NB4 (cell line): Measurements from ENCODE around the gene MCTP2.

Experiments used
- DNase-seq: peaks from one replicate; pipeline ENCODE4 v3.0.0; 2010; ENCODE audit warnings: low read depth
- H3K4me3 ChIP-seq: one replicate; pipeline ENCODE4 v1.5.1; 2011; ENCODE audit warnings: mild to moderate bottlenecking, low read depth, low read length, moderate library complexity
- CTCF ChIP-seq: IDR thresholded peaks from one replicate; pipeline ENCODE4 v1.5.1; 2012; ENCODE audit warnings: low read depth, low read length
- MAX ChIP-seq: IDR thresholded peaks from 2 replicates; pipeline ENCODE4 v1.6.1; 2011; ENCODE audit warnings: low read depth, low read length
- MYC ChIP-seq: IDR thresholded peaks from 2 replicates; pipeline ENCODE4 v1.6.1; 2011; ENCODE audit warnings: low read depth, low read length
- POLR2A ChIP-seq: IDR thresholded peaks from 2 replicates; pipeline ENCODE4 v1.6.1; 2011; ENCODE audit warnings: mild to moderate bottlenecking; ENCODE audit not compliant: insufficient read length; ENCODE audit errors: extremely low read depth

Gene MCTP2, protein sequence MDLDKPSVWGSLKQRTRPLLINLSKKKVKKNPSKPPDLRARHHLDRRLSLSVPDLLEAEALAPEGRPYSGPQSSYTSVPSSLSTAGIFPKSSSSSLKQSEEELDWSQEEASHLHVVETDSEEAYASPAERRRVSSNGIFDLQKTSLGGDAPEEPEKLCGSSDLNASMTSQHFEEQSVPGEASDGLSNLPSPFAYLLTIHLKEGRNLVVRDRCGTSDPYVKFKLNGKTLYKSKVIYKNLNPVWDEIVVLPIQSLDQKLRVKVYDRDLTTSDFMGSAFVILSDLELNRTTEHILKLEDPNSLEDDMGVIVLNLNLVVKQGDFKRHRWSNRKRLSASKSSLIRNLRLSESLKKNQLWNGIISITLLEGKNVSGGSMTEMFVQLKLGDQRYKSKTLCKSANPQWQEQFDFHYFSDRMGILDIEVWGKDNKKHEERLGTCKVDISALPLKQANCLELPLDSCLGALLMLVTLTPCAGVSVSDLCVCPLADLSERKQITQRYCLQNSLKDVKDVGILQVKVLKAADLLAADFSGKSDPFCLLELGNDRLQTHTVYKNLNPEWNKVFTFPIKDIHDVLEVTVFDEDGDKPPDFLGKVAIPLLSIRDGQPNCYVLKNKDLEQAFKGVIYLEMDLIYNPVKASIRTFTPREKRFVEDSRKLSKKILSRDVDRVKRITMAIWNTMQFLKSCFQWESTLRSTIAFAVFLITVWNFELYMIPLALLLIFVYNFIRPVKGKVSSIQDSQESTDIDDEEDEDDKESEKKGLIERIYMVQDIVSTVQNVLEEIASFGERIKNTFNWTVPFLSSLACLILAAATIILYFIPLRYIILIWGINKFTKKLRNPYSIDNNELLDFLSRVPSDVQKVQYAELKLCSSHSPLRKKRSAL

GRCh38 chr15:94230883-94231722 is at the start of gene MCTP2:
MCTP2 (plus strand) TSS chr15:94231561; CDS start chr15:94298266, 66,705 bp downstream.
- DNase-seq: peak; percentile 97
- TF ChIP-seq POLR2A: no peak
- TF ChIP-seq MAX: peak; percentile 55
- TF ChIP-seq CTCF: peak; percentile 24

DNA sequence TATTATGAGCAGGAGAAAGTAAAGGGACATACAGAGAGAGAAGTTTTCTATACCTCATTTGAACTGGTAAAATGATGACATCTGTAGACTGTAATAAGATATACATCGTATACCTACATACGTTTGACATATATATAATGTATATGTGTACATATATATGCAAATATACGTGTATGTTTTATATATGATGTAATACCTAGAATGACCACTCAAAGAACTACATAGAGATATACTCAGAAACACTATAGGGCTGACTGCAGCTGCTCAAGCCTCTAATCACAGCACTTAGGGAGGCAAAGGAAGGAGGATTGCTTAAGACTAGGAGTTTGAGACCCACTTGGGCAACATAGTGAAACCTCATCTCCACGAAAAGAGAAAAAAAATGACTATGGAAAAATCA is 48.5 kb upstream of the MCTP2 start:
- DNase-seq: no peak
- TF ChIP-seq MYC (no peak), CTCF (no peak), POLR2A (no peak), MAX (no peak)
- H3K4me3 ChIP-seq: no peak overlapping the region

More at GRCh38 chr15:94230883-94231722, at the start of gene MCTP2:
- peak within 1 kb of the TSS; percentile 84 for H3K4me3 ChIP-seq

- DNase-seq: no peak
- H3K4me3 ChIP-seq: no peak overlapping the region
- no peak for TF ChIP-seq MAX
- no peak for TF ChIP-seq MYC
- no peak for TF ChIP-seq CTCF
Observed at GRCh38 chr15:94185547-94186236, 45.7 kb upstream of the MCTP2 start.

GRCh38 chr15:94186770-94187331 is 44.5 kb upstream of the MCTP2 start:
- no peak for DNase-seq
- TF ChIP-seq CTCF (no peak), POLR2A (no peak), MYC (no peak), MAX (no peak)
- H3K4me3 ChIP-seq: no peak overlapping the region

DNA sequence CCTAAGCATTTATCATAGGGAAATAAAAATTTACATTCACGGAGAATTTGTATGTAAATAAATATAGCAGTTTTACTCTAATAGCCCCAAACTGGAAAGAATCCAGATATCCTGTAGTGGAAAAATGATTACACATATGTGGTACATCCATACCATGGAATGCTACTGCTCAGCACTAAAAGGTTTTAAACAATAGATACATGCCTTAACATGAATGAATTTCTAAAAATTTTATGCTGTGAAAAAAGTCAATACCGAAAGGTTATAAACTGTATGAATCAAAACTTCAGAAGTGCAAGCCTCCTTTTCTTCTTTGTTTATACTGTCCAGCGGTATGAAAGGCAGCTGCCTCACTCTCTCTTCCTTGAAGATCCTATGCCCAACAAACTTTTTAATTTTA is 37.5 kb upstream of the MCTP2 start:
- H3K4me3 ChIP-seq: no peak overlapping the region
- TF ChIP-seq MYC (no peak), POLR2A (no peak), MAX (no peak), CTCF (no peak)
- no peak for DNase-seq
